ENCODE measurements around the gene ACAP3. TPM values are rescaled to one million over a fixed set of nuclear protein-coding genes. Genes with fewer than 3 reads are reported as not detected.

ACAP3 gene
- total RNA-seq, 1 experiment from 2014 or later = 35.9 TPM

DNA sequence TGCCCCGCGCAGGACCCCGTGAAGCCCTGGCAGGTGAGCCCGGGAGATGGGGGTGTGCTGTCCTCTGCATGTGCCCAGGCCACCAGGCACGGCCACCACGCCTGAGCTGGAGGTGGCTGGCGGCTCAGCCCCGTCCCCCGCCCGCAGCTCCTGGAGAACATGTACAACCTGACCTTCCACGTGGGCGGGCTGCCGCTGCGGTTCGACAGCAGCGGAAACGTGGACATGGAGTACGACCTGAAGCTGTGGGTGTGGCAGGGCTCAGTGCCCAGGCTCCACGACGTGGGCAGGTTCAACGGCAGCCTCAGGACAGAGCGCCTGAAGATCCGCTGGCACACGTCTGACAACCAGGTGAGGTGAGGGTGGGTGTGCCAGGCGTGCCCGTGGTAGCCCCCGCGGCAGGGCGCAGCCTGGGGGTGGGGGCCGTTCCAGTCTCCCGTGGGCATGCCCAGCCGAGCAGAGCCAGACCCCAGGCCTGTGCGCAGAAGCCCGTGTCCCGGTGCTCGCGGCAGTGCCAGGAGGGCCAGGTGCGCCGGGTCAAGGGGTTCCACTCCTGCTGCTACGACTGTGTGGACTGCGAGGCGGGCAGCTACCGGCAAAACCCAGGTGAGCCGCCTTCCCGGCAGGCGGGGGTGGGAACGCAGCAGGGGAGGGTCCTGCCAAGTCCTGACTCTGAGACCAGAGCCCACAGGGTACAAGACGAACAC, 25.2 kb upstream of the ACAP3 start:
- in situ Hi-C loops (cut with HindIII; ENCODE audit: low pct_unique_long_range_greater_than_20kb, low sequenced_read_pairs) = no loop called here
- no peak for DNase-seq (ENCODE audit: low read depth)

DNA sequence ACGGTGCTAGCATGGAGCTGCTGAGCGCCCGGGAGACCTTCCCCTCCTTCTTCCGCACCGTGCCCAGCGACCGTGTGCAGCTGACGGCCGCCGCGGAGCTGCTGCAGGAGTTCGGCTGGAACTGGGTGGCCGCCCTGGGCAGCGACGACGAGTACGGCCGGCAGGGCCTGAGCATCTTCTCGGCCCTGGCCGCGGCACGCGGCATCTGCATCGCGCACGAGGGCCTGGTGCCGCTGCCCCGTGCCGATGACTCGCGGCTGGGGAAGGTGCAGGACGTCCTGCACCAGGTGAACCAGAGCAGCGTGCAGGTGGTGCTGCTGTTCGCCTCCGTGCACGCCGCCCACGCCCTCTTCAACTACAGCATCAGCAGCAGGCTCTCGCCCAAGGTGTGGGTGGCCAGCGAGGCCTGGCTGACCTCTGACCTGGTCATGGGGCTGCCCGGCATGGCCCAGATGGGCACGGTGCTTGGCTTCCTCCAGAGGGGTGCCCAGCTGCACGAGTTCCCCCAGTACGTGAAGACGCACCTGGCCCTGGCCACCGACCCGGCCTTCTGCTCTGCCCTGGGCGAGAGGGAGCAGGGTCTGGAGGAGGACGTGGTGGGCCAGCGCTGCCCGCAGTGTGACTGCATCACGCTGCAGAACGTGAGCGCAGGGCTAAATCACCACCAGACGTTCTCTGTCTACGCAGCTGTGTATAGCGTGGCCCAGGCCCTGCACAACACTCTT, 24.5 kb upstream of the ACAP3 start:
- in situ Hi-C loops (cut with HindIII; ENCODE audit: low pct_unique_long_range_greater_than_20kb, low sequenced_read_pairs) = no loop called here

DNA sequence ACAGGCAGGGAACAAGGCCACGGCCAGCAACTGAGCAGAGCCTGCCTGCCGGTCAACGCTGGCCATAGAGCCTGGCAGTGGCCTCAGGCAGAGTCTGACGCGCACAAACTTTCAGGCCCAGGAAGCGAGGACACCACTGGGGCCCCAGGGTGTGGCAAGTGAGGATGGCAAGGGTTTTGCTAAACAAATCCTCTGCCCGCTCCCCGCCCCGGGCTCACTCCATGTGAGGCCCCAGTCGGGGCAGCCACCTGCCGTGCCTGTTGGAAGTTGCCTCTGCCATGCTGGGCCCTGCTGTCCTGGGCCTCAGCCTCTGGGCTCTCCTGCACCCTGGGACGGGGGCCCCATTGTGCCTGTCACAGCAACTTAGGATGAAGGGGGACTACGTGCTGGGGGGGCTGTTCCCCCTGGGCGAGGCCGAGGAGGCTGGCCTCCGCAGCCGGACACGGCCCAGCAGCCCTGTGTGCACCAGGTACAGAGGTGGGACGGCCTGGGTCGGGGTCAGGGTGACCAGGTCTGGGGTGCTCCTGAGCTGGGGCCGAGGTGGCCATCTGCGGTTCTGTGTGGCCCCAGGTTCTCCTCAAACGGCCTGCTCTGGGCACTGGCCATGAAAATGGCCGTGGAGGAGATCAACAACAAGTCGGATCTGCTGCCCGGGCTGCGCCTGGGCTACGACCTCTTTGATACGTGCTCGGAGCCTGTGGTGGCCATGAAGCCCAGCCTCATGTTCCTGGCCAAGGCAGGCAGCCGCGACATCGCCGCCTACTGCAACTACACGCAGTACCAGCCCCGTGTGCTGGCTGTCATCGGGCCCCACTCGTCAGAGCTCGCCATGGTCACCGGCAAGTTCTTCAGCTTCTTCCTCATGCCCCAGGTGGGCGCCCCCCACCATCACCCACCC, 23.6 kb upstream of the ACAP3 start, which contains the start of gene TAS1R3:
Gene TAS1R3 (plus strand): TSS at position 213 of the 898 bp plus-strand sequence. CDS start 66 bp downstream, at position 279.
- in situ Hi-C loops (cut with HindIII; ENCODE audit: low pct_unique_long_range_greater_than_20kb, low sequenced_read_pairs) = no loop called here
- no peak for DNase-seq (ENCODE audit: low read depth)

More for the DNA sequence above, 24.5 kb upstream of the ACAP3 start:
- no peak for DNase-seq (ENCODE audit: low read depth)

DNA sequence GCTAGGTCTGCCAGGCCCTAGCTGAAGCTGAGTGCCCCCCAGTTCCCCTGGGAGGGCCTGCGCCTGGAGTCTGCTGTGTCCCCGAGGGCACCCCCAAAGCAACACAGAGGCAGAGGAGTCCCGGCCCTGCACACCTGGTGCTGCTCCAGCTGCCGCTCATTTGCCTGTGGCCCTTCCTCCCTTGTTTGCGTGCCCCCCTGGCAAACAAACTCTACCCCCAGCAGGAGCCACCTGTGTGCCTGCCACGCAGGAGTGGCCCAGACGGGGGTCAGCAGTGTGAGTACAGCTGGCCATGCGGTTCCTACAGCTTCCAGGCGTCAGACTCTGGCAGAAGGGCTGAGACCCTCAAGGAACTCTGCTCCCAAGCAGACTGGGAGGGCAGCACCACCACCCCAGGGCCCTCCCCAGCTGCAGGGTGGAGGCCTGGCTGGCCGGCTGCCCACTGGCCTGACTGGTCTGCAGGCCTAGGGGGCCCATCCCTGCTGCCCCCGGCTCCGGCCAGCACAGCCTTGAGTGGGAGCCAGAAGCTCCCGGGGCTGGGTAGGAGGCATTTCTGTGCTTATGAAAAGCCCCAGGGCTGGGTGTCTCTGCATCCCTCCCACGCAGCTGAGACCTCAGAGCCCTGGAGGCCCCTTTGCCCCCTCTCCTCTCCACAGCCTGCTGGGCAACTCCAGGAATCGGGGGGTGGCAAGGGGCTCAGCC, 22.8 kb upstream of the ACAP3 start:
- in situ Hi-C loops (cut with HindIII; ENCODE audit: low pct_unique_long_range_greater_than_20kb, low sequenced_read_pairs) = no loop called here
- DNase-seq (ENCODE audit: low read depth) = no peak

DNA sequence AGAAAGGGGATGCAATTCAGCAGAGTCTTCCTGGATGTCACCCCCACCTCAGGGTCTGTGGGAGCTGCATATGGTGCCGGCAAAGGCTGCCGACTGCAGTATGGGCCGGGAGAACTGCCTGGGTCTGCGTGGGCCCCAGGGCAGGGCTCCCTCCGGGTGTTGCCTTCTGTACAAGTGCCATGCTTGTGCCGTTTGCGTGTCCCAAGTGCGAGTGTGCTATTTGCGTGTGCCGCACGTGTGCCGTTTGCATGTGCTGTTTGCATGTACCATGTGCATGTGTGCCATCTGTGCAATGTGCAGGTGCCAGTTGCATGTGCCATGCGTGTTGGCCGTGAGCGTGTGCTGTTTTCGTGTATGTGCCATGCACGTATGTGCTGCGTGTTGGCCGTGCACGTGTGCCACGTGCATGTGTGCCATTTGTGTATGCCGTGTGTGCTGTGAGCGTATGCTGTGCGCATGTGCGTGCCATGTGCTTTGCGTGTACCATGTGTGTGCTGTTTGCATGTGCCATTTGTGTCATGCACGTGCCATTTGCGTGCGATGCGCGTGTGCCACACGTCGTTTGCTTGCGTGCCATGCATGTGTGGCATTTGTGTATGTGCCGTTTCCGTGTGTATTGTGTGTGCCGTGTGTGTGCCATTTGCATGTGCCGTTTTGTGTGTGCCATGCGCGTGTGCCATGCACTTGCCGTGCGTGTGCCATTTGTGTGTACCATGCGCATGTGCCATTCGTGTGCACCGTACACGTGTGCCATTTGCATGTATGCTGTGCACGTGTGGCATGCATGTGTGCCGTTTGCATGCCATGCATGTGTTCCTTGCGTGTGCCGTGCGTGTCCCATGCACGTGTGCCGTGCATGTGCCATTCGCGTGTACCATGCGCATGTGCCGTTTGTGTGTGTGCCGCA, 21.8 kb upstream of the ACAP3 start:
- no peak for DNase-seq (ENCODE audit: low read depth)
- in situ Hi-C loops (cut with HindIII; ENCODE audit: low pct_unique_long_range_greater_than_20kb, low sequenced_read_pairs) = no loop called here

DNA sequence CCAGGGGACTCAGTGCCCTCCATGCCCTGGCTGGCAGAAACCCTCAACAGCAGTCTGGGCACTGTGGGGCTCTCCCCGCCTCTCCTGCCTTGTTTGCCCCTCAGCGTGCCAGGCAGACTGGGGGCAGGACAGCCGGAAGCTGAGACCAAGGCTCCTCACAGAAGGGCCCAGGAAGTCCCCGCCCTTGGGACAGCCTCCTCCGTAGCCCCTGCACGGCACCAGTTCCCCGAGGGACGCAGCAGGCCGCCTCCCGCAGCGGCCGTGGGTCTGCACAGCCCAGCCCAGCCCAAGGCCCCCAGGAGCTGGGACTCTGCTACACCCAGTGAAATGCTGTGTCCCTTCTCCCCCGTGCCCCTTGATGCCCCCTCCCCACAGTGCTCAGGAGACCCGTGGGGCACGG, 20.5 kb upstream of the ACAP3 start:
- DNase-seq (ENCODE audit: low read depth) = no peak
- in situ Hi-C loops (cut with HindIII; ENCODE audit: low pct_unique_long_range_greater_than_20kb, low sequenced_read_pairs) = no loop called here

DNA sequence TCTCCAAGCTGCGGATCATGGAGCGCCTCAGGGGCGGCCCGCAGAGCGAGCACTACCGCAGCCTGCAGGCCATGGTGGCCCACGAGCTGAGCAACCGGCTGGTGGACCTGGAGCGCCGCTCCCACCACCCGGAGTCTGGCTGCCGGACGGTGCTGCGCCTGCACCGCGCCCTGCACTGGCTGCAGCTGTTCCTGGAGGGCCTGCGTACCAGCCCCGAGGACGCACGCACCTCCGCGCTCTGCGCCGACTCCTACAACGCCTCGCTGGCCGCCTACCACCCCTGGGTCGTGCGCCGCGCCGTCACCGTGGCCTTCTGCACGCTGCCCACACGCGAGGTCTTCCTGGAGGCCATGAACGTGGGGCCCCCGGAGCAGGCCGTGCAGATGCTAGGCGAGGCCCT, 19.6 kb upstream of the ACAP3 start:
- no peak for DNase-seq (ENCODE audit: low read depth)
- in situ Hi-C loops (cut with HindIII; ENCODE audit: low pct_unique_long_range_greater_than_20kb, low sequenced_read_pairs) = no loop called here

DNA sequence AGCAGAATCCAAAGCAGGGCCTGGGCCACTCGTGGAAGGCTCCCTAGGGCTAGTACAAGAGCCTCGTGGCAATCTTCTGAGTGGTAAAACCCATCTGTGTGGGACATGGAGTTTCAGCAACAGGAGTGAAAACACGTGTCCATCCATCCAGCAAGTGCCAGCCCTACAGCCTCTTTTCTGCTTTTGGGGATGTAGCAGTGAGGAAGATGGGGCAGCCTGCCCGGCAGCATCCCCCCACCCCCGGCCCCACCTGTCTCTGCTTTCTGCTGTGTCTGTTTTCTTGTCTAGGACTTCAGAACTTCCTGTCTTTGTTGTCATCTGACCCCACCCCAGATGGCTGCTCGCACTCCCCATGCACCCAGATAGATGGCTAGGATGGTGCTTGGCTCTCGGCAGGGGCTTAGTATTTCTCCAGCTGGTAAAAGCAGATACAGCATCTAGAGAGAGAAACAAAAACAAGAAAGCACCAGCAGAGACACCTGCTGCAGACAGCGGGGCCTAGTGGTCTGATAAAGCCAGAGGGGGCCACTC, 18.4 kb upstream of the ACAP3 start:
- in situ Hi-C loops (cut with HindIII; ENCODE audit: low pct_unique_long_range_greater_than_20kb, low sequenced_read_pairs) = no loop called here
- no peak for DNase-seq (ENCODE audit: low read depth)

DNA sequence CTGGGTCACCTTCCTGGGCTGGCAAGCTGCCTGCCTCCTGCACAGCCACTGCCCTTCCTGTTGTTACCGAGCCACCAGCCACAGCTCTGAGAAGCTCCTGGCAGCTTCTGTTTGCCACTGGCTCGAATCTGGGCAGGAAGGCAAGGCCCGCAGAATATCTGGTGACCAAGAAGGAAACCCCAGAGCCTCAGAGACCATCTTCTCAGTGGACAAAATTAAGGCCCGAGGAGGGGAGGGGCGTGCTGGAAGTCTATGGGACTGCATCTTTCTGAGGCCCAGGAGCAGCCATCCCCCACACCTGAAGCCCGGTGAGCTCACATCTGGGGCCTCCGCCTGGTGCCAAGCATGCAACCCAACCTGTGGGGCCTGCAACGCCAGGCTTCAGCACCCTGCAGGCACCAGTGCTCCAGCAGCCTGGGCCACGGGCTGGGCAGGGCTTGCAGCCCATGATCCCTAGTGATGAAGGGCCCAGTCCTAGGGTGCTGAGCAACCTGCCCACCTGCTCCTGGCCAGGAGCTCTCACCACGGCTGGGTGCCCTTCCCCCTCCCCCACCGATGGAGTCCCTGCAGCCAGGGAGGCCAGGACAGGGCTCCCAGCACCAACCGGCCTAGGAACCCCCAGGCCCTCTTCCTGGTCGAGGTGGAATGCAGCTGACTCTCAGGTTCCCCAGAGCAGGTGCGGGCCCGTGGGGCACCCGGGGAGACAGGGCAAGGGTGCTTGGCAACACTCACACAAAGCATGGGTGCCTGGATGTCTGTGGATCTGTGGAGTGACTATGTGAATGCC, 17.8 kb upstream of the ACAP3 start:
- no peak for DNase-seq (ENCODE audit: low read depth)
- in situ Hi-C loops (cut with HindIII; ENCODE audit: low pct_unique_long_range_greater_than_20kb, low sequenced_read_pairs) = no loop called here

DNA sequence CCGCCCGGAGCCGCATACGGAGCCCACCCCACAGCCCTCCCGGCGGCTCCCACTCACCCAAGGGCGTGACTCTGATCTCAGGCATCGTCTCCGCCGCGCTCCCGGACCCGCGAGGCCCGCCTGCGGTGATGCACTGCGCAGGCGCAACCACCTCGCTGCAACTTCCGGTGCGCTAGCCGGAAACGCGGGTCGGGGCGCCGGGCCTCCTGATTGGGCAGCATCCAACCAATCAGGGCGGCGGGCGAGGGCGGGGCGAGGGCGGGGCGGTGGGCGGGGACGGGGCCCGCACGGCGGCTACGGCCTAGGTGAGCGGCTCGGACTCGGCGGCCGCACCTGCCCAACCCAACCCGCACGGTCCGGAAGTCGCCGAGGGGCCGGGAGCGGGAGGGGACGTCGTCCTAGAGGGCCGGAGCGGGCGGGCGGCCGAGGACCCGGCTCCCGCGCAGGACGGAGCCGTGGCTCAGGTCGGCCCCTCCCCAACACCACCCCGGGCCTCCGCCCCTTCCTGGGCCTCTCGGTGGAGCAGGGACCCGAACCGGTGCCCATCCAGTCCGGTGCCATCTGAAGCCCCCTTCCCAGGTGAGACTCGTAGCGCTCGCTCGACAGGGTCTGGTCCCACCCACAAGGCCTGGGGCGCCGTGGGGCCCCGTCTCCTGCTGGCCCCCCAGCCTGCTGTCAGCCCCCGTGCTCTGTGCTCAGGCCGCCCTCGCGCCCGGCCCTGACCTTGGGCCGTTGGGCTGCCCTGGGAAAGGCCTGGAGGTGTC, 17.0 kb upstream of the ACAP3 start, which contains the start of the genes CPTP and INTS11:
Gene CPTP (plus strand): TSS at position 279 of the 764 bp plus-strand sequence. CDS start 2,109 bp downstream, outside the sequence.
Gene INTS11 (minus strand): TSS at position 137 of the 764 bp plus-strand sequence. CDS start 52 bp downstream, at position 85.
- in situ Hi-C loops (cut with HindIII; ENCODE audit: low pct_unique_long_range_greater_than_20kb, low sequenced_read_pairs) = no loop called here
- peak; percentile 65 for DNase-seq (ENCODE audit: low read depth)

DNA sequence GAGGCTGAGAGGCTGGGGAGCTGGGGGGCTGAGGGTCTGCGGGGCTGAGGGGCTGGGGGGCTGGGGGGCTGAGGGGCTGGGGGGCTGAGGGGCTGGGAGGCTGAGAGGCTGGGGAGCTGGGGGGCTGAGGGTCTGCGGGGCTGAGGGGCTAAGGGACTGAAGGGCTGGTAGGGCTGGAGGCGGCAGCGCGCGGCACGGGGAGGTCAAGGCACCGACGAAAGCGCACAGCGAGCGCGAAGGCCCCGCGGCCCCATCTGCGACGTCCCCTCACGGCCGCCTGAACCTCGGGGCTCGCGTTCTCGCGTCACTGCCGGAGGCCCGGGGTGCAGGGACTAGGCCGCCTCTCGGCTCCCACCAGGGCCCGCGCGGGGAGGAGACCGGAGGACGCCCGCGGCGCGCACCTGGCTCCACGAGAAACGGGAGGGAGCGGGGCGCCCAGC, 16.4 kb upstream of the ACAP3 start:
- DNase-seq (ENCODE audit: low read depth) = no peak
- in situ Hi-C loops (cut with HindIII; ENCODE audit: low pct_unique_long_range_greater_than_20kb, low sequenced_read_pairs) = no loop called here

DNA sequence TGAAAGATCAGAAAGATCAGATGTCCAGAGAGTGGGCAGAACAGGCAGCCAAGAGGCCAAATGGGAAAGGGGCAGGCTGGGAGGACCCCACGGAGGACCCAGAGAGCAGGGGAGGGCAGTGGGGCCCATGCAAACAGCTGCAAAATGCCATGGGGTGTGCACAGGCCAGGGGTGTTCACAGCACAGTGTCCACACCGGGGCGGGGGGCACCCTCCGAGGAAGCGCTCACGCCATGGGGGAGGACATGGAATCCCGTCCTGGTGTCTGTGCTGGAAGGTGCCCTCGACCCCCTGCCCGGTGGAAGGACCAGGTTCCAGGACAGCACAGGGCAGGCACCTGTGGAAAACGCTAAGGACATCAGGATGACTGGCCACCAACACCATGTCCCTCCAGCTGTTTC, 15.2 kb upstream of the ACAP3 start:
- no peak for DNase-seq (ENCODE audit: low read depth)
- in situ Hi-C loops (cut with HindIII; ENCODE audit: low pct_unique_long_range_greater_than_20kb, low sequenced_read_pairs) = no loop called here

DNA sequence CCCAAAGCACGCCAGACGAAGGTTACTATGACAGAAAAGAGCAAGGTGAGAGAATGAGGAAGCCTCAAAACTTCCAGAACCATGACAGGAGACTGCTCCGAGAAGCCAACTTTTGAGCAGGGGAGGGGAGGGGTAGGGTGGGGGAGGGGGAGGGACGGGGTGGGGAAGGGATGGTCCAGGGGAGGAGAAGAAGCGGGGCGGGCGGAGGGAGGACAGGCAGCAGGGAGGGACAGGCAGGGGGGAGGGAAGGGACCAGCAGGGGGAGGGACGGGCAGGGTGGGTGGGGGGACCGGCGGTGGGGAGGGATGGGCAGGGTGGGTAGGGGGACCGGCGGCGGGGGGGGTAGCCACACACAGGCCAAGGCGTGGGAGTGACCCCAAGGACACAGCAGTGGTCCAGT, 14.7 kb upstream of the ACAP3 start:
- DNase-seq (ENCODE audit: low read depth) = no peak
- in situ Hi-C loops (cut with HindIII; ENCODE audit: low pct_unique_long_range_greater_than_20kb, low sequenced_read_pairs) = no loop called here

DNA sequence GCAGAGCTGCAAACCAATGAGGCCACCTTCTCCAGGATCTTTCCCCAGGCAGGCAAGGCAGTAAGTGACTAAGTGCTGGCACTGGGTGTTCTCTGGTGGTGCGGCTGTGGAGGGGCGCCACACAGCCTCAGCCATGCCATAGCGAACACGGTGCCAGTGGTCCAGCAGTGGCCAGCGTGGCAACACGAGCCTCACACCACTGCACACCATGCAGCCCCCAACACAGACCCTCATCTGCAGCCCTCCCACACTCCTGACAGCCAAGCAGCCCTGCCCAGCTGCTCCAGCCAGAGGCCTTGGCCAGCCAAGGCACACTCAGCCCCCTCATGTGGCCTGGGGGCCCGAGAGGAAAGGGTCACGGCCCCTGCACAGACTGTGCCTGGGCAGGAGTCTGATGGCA, 13.7 kb upstream of the ACAP3 start:
- DNase-seq (ENCODE audit: low read depth) = no peak
- in situ Hi-C loops (cut with HindIII; ENCODE audit: low pct_unique_long_range_greater_than_20kb, low sequenced_read_pairs) = no loop called here

DNA sequence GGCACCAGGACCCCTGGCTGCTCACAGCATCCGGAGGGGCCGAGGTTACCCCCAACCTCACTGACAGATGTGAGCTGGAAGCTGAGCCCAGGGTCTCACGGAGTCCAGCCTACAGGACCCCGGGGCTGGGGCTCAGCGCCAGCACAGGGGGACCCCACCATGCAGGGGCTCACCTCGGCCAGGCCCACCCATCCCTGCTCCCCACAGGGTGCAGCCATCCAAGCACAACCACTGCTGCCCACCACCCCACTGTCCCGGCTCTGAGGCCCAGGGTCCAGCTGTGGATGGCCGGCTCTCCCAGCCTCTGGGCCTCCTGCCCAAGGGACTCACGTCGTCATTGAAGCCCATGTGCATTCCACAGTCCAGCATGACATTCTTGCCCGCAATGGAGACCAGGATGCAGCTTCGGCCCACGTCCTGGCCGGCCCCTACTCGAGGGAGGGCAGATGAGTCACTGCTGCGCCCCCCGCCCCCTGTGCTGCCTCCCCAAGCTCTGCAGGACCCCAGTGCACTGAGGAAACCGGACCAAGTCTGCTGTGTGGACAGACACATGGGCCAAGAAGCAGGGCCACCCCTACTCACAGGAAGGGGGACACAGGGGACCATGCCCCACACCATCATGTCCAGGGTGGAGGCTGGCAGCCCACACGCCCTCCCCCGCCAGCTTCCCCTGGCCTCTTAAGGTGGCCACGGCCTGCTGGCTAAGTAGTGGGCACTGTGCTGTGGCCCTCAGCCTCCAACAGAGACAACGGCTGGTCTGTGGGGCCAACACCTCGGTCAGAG, 13.1 kb upstream of the ACAP3 start:
- in situ Hi-C loops (cut with HindIII; ENCODE audit: low pct_unique_long_range_greater_than_20kb, low sequenced_read_pairs) = no loop called here
- DNase-seq (ENCODE audit: low read depth) = no peak

Measured in Caki2 (cell line).